Activated CD8-positive, alpha-beta T cell treated with anti-CD3 and anti-CD28 coated beads for 36 hours (primary cell): ENCODE results near the gene PLD4. TPM values are rescaled to one million over a fixed set of nuclear protein-coding genes. Genes with fewer than 3 reads are reported as not detected.

Experiments used
- ATAC-seq: fragments of 200-7000 bp; cut with Tn5 transposase; one replicate; pipeline ENCODE4 v1.10.0; 2021; ENCODE audit warnings: mild to moderate bottlenecking, moderate library complexity
- CTCF ChIA-PET: fragments of 350-600 bp; sonication (Branson Sonifier 250); formaldehyde crosslinking; loops from one replicate; lab custom pipeline; 2021; ENCODE audit warnings: antibody characterized with exemption; lab: Charles Lee
- POLR2A ChIA-PET: fragments of 350-600 bp; sonication (Branson Sonifier 250); formaldehyde crosslinking; loops from one replicate; lab custom pipeline; 2021; ENCODE audit warnings: antibody characterized with exemption; lab: Charles Lee
- DNase-seq: peaks from one replicate; pipeline ENCODE4 v3.0.0-alpha.2; 2020
- H3K27ac Mint-ChIP-seq: one replicate; pipeline ENCODE4 v1.8.0; 2021; ENCODE audit warnings: mild to moderate bottlenecking, mixed read lengths
- H3K27me3 Mint-ChIP-seq: one replicate; pipeline ENCODE4 v1.8.0; 2021; ENCODE audit warnings: mixed read lengths
- H3K36me3 Mint-ChIP-seq: one replicate; pipeline ENCODE4 v1.8.0; 2021; ENCODE audit warnings: low read depth, mixed read lengths
- H3K4me1 Mint-ChIP-seq: one replicate; pipeline ENCODE4 v1.8.0; 2021; ENCODE audit warnings: low read depth, mixed read lengths
- H3K4me3 Mint-ChIP-seq: one replicate; pipeline ENCODE4 v1.8.0; 2021; ENCODE audit warnings: mild to moderate bottlenecking, moderate library complexity, mixed read lengths
- H3K9me3 Mint-ChIP-seq: one replicate; pipeline ENCODE4 v1.8.0; 2021; ENCODE audit warnings: mixed read lengths
- intact Hi-C: fragments of 100-400 bp; cut with micrococcal nuclease; formaldehyde crosslinking; loops from one replicate; pipeline ENCODE4 v1.10.0; 2022
- total RNA-seq, 2 experiments: library from RNA; stranded (reverse); gene quantifications; one replicate each; pipeline ENCODE4 v1.2.3, GENCODE V29; 2021
- TF ChIP-seq, protein P1 (sequence below): fragments of 200-600 bp; IDR thresholded peaks from one replicate; pipeline ENCODE4 v1.8.0; 2022; ENCODE audit warnings: antibody characterized with exemption, mild to moderate bottlenecking

Gene PLD4
- total RNA-seq, 2 experiments from 2014 or later, result not detected

- H3K4me3 Mint-ChIP-seq, result no peak overlapping the region
- ATAC-seq, result no peak
- H3K27me3 Mint-ChIP-seq, result no peaks in the 10 kb centered on the region
- intact Hi-C loops, result no loop called here
- CTCF ChIA-PET, result interaction anchor here (1.3 kb wide), 1 partner anchor 30 kb away, joined by 3 read pairs; no protein-coding TSS in a partner anchor
- TF ChIP-seq, protein P1, sequence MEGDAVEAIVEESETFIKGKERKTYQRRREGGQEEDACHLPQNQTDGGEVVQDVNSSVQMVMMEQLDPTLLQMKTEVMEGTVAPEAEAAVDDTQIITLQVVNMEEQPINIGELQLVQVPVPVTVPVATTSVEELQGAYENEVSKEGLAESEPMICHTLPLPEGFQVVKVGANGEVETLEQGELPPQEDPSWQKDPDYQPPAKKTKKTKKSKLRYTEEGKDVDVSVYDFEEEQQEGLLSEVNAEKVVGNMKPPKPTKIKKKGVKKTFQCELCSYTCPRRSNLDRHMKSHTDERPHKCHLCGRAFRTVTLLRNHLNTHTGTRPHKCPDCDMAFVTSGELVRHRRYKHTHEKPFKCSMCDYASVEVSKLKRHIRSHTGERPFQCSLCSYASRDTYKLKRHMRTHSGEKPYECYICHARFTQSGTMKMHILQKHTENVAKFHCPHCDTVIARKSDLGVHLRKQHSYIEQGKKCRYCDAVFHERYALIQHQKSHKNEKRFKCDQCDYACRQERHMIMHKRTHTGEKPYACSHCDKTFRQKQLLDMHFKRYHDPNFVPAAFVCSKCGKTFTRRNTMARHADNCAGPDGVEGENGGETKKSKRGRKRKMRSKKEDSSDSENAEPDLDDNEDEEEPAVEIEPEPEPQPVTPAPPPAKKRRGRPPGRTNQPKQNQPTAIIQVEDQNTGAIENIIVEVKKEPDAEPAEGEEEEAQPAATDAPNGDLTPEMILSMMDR, result no peak
- H3K27ac Mint-ChIP-seq, result no peak overlapping the region
- peaks cover 4% of the 10 kb centered on the region for H3K4me1 Mint-ChIP-seq
- POLR2A ChIA-PET, result no interaction called here
- H3K9me3 Mint-ChIP-seq, result no peaks in the 10 kb centered on the region
- no peak for DNase-seq
- no peaks in the 10 kb centered on the region for H3K36me3 Mint-ChIP-seq
Measured at GRCh38 chr14:104928391-104929133, 3.9 kb downstream of the PLD4 start.

GRCh38 chr14:104929268-104930230, 4.9 kb downstream of the PLD4 start:
- DNase-seq, result no peak
- Mint-ChIP-seq H3K27me3 (peaks cover 6% of the 10 kb centered on the region), H3K4me3 (no peak overlapping the region), H3K36me3 (no peaks in the 10 kb centered on the region), H3K4me1 (peaks cover 4% of the 10 kb centered on the region), H3K9me3 (no peaks in the 10 kb centered on the region), H3K27ac (no peak overlapping the region)
- POLR2A ChIA-PET, result no interaction called here
- CTCF ChIA-PET, result no interaction called here
- ATAC-seq, result no peak
- TF ChIP-seq, protein P1, result no peak
- intact Hi-C loops, result no loop called here

DNA sequence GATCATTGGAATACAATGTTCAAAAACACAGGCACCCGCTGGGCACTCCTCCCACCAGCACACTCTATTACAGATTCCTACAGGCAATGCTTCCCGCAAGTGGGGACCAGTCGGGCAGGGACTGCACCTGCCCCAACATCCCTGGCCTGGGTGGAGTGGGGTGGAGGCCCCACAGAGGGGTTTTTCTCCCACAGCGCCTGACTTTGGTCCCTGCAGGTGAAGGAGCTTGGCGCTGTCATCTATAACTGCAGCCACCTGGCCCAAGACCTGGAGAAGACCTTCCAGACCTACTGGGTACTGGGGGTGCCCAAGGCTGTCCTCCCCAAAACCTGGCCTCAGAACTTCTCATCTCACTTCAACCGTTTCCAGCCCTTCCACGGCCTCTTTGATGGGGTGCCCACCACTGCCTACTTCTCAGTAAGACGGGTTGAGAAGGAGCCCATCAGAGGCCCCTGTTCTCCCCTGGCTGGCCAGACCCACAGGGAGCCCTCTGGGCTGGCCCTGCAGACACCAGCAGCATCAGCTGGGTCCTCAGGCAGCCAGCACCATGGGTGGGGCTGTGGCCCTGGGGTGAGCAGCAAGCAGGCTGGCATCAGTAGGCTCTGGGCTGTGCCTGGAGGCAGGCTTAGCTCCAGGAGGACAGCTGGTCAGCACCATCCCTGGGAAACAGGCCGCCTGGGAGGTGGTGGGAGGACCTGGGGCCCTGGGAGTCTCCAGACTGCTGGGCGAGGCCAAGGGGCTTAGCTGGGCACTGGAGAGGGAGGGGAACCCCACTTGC, 6.0 kb downstream of the PLD4 start:
- no peak overlapping the region for H3K4me3 Mint-ChIP-seq

DNA sequence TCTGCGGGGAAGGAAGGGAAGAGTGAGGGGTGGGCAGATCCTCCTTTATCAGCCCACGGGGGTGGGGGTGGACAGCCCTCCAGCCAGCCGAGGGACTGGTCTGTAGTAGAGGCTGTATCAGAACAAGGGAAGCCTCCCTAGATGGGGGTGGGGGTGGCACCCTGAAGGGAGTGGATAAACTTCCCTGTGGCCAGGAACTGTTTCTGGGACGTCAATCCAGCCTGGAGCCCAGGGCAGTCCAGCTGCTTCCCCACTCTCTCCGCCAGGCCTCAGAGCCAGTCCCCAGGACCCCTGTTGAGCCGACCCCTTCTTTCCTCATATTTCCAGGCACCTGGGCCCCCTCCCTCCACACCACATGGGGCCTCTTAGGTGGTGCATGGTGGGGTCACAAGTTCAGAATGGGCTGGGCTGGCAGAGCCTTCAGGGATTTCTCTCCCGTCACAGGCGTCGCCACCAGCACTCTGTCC, 6.7 kb downstream of the PLD4 start:
- H3K27me3 Mint-ChIP-seq, result peaks cover 11% of the 10 kb centered on the region
- H3K9me3 Mint-ChIP-seq, result no peaks in the 10 kb centered on the region
- intact Hi-C loops, result no loop called here
- peaks cover 3% of the 10 kb centered on the region for H3K4me1 Mint-ChIP-seq
- H3K4me3 Mint-ChIP-seq, result no peak overlapping the region
- ChIA-PET POLR2A (no interaction called here), CTCF (no interaction called here)
- DNase-seq (no peak), ATAC-seq (no peak)
- no peak overlapping the region for H3K27ac Mint-ChIP-seq
- no peaks in the 10 kb centered on the region for H3K36me3 Mint-ChIP-seq
- TF ChIP-seq, protein P1, result no peak

More for the DNA sequence above, 6.0 kb downstream of the PLD4 start:
- ChIA-PET POLR2A (no interaction called here), CTCF (no interaction called here)
- no peak for ATAC-seq
- intact Hi-C loops, result no loop called here
- TF ChIP-seq, protein P1, result no peak
- H3K9me3 Mint-ChIP-seq, result no peaks in the 10 kb centered on the region
- peaks cover 4% of the 10 kb centered on the region for H3K4me1 Mint-ChIP-seq
- H3K27ac Mint-ChIP-seq, result no peak overlapping the region
- H3K27me3 Mint-ChIP-seq, result peaks cover 11% of the 10 kb centered on the region
- no peaks in the 10 kb centered on the region for H3K36me3 Mint-ChIP-seq
- DNase-seq, result no peak
